ENCODE data around the gene SIM2.

Gene SIM2

DNA sequence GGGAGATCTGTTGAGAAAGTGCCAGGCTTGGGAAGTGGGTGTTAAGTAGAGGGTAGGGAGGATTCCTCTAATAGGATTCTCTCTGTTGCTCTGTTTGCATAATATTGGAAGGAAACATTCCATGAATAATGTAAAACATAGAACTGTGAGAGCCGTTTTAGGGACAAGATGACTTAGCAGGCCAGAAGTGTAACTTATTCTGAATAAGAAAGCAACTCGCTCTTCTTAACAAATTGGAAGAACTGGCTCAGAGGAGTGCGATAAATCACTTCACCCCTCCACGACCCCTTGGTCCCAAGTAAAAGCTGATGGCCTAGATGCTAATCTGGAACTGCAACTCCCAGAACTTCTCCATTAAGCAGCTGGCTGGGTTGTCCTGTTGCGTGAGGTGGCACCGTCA is 19.1 kb downstream of the SIM2 start:
- DNase-seq = no peak

DNA sequence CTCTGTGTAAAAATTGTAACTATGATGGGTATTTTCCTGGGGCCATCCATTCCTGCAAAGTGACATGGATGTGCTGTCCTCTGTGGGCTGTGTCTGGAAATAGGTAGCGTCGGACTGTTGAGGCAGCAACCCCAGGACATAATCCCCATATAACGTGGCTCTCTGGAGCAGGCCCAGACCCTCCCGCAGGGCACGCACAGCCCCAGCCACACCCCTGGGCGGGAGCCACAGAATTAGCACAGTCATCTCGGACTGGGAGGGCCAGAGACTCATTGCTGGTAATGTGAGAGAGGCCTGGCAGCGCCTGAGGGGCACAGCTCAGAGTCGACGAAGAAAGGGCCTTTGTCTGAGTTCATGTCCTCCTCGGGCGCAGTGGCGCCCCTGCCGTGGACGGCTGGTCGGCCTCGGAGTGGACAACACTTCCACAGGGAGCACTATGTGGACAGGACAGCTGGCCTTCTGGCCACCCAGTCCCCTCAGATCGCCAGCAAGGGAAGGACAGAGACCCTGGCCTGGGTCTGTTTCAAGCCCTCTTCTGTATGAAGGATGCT is 20.1 kb downstream of the SIM2 start:
- no peak for DNase-seq

DNA sequence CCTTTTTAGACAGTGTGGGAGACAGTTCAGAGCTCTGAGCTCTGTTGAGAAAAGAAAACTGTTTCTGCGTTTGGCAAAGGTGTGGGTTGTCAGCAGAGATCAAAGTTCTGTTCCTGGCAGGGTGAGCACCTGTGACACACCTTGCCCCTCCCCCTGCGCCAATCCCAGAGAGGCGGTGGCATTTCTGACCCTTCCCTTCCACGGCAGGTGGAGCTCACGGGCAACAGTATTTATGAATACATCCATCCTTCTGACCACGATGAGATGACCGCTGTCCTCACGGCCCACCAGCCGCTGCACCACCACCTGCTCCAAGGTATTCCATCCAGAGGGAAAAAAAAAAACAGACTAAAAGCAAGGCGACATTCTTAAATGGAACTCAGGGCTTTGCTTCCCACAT is 20.7 kb downstream of the SIM2 start:
- DNase-seq = no peak

DNA sequence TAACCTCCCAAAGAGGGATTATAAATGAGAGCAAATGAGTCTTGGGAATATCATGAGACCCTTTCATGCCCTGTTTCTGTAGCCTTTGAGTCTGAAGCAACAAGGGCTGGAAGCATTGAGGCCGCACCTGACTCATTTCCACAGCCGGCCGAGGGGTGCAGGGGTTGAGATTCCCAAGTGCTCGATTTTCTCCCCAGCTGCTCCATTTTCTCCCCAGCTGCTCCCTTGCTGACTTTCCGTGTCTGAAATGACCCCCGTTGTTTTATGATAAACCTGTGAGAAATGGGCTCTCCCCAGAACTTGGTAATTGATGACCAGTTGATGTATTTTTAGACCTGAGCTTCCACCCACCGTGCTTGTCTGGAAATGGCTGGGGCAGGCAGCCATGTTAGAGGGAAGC is 22.9 kb downstream of the SIM2 start:
- no peak for DNase-seq

DNA sequence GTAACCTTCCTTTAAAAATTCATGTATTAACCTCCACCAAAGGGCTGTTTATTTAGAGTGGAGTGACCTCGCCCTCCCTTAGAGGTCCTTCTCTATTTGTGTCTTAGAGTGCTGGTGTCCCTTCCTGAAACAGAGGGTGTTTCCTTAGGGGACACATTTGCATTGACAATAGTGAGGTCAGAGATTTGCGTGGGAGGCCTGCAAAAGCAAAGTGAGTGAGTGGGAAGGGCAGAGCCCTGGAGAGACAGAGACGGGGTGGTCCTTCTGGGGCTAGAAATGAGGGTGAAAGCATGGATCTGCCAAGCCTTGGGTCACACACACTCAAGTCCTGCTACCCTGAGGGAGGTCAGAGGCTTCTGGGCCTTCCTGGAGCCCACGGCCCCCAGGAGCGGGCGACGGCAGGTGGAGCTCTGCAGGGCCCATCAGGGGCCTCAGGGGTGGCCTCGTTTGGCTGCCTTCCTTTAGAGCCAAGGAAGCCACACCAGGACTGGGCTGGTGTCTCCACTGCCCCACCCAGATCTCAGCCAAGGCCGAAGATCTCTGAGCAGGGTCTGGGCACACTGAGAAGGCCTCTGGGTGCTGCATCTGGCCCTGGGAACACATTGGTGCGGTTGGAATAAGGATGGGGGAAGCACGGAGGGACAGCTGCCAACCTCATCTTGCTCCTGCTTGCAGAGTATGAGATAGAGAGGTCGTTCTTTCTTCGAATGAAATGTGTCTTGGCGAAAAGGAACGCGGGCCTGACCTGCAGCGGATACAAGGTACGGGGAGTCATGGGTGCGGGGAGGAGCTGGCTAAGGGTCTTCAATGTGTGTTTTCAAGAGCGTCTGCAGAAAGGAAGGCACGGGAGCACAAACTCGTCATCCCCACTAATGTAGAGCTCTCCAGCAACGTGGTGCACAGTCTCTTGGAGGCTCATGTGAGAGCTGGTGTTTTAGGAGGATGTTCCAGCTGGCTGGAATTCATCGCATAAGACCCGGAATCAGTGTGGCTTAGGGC is 23.8 kb downstream of the SIM2 start:
- no peak for DNase-seq

DNA sequence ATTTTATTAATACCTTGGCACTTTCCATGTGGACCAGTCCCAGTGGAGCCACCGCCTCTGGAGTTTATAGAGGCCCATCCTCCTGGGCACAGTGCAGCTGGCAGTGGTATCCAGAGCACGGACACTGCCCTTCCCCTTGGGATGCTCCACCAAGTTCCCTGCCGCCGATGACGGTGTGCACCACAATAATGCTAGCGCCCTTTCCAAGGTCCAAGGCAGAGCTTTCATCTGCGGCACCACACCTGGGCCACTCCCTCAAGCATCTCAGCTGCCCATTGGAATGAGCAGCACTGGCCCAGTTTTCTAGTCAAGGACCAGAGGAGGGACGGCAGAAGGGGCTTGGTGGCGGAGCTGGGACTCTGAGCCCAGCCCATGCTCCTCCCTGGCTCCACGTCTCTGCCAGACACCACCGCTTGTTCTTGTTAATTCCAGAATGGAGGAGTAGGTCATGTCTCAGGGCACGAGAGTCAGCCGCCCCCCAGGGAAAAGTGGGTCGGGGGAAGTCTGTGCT is 24.5 kb downstream of the SIM2 start:
- DNase-seq = no peak

DNA sequence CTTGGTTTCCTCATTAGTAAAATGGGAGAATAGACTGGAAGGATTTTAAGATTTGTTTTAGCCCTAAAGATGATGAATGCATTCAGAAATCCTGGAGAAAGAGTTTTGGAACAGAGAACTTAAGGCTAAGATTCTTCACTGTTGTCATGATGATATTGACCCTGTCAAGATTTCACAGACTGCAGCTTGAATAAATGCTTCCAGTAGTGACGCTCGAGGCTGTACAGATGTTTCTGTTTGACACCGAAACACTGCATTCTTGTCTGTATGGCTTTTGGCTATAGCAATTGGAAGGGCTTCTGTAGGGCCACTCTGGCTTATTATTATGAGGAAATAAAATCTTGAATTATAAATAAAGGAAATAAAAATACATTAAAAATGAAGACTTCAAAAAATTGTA is 25.7 kb downstream of the SIM2 start:
- no peak for DNase-seq

DNA sequence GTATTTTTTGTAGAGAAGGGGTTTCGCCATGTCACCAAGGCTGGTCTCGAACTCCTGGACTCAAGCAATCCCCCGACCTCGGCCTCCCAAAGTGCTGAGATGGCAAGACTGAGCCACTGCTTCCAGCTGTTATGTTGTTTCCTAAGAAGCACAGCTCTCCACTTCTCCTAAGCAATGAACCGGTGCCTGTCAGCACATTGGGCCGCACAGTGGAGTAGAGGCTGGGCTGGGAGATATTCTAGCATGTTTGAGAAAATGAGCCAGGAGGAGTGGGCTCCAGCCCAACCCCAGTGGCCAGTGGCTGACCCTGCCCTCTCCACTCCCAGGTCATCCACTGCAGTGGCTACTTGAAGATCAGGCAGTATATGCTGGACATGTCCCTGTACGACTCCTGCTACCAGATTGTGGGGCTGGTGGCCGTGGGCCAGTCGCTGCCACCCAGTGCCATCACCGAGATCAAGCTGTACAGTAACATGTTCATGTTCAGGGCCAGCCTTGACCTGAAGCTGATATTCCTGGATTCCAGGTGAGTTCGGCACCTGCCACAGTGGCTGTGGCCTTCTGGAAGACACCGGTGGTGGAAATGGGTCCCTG is 27.0 kb downstream of the SIM2 start:
- no peak for DNase-seq

DNA sequence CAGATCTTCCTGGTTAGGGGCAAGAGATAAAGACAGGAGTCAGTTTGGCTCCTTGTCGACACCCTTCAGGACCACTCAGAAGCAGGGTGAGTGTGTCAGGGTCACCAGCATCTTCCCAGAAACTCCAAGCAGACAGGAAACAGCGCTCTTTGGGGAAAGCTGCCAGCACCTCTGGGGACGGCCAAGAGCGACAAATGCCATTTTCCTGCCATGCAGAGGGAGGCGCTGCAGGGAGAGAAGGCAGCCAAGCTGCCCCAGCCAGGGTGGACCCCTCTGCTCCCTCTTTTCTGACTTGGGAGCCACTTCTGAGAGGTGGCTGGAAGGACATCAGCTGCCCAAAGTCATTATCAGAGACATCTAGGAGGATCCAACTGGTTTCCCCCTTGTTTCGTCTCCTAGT is 29.0 kb downstream of the SIM2 start:
- no peak for DNase-seq

DNA sequence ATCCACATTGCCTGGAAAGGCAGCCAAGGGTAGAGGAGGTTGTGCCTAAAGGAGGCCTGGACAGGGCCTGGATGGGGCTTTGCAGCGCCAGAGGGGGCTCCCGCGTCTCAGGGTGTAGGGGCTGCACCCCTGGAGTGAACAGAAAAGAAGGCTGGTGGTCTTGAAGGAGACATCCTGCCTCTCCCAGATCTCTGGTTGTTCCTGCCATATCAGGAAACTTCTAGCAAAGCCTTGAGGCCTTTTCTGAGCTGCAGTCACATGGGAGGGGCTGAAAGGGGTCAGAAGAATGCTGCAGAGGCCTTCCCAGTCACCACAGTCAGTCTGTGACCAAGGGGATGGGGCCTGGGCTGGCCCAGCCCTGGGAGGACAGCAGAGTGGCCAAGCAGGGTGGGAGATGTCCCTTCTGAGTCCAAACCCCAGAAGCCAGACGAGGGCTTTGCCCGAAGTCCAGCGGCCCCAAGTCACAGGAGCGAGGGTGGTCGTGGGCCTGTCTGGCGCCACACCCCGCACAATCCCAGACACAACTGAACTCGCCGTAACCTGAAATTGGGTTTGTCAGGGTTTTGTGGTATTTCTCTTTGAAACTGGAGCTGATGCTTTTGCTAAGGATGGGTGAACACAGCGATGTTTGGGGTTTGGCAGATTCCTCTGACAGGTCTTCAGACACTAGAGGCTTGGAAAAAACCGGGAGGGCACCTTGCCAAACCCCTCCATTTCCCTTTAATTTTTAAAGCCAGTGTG is 29.6 kb downstream of the SIM2 start:
- DNase-seq = no peak

DNA sequence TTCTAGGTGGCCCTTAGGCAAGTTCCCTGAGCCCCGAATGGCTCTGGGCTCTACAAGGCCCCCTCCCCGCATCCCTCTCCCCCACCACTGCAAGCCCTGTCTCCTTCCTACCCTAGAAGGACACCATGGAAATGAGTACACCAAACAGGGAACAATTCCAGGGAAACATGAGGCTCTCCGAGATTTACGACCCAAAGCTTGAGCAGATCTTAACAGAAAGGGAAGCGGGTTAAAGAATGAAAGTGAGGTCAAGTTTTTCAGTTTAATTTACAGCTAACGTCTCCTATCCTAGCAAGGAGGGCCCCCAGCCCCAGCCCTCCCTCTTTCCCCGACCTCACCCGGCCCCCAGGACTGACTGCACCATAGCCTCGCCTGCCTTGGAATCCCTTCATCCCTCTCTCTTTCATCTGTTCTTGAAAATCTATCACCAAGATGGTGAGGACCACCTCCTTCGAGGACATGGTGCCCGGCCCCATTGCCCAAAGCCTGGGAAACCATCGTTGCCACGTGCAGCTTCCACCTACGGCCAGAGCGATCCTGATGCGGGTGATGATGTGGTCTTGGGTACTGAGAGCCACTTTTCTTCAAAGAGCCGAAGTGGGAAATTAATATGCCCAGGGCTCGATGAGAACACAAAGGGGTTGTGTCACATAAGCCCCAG is 30.5 kb downstream of the SIM2 start:
- no peak for DNase-seq

DNA sequence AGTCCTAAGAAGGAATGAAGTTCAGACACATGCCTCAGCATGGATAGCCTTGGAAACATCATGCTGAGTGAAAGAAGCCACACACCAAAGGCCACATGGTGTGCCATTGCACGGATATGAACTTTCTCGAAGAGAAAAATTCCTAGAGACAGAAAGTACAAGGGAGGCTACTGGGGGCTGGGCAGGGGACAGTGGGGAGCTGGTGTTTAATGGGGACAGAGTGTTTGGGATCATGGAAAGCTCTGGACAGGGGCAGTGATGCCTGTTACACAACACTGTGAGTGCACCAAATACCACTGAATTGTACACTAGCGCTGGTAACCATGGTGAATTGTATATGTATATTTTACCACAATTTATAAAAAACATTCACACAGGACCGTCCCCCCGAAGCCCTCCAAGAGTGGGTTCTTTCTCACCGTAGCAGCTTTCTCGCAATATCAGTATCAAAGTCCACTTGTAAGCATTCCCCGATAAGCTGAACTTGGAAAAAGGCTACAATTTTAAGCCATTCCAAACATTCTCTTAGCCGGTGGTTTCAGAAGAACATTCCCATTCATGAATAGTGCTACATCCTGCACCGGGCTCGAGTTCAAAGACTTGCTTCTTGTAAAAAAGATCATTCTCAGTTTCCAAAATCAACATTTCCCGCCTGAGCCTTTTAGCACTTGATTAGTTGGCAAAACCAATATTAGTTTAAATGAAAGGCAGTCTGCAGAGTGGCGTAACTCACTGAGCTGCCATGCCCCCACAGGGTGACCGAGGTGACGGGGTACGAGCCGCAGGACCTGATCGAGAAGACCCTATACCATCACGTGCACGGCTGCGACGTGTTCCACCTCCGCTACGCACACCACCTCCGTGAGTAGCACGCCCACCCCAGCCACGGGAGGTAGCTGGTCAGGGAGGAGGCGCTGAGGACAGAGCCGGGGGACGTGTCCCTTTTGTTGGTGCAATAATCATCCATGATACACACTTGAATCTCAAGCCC is 31.7 kb downstream of the SIM2 start:
- DNase-seq = no peak

DNA sequence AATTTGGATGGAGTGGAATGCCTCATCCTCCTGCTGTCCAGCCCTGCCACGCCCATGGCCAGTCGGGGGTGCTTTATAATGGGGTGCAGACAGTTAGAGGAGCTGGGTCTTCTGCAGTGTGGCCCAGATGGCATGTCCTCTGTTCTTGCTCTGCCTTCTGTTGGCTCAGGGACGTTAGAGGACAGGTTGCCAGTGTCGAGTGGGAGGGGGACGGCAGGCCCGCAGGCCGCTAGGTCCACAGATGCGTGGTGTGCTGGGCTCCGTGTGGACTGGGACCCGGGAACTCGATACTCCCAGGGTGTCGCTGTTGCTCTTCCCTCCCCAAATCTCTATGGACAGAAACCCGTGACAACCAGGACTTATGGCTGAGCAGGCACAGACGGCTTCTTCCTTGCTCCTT is 33.3 kb downstream of the SIM2 start:
- no peak for DNase-seq

DNA sequence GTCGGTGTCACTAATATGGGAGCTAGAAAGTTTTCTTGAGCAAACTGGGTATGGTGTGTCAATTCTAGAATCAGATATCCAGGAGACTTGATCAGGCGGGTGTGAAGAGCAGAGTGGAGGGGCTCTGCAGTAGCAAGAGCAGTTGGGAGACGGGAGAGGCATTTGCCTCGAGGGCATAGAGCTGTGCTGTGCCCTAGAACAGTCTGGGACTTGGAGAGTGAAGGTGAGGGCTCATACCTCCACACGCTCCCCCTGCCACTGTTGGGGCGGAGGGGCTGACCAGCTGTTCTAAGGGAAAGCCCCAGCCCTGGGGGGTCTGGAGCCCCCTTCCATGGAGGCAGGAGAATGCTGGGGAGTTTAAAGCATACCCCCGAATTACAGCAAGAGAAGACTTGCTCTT is 33.8 kb downstream of the SIM2 start:
- DNase-seq = no peak

DNA sequence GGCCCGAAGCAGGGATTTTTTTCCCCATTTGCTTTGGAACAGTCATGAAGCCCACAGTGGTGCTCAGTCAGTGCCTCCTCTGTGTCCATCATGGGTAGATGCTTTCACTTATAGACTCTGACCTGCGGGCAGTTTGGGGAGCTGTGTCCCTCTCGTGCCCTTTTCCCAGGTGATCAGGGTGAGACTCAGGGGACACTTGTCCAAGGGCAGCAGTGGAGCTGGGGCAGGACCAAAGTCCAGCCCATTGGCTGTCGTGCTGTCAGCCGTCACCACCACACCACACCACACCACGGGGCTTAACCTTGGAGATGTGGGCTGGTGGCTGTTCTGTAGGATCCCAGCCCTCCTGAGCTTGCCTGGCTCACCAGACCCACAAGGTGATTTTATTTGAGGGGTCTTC is 34.9 kb downstream of the SIM2 start:
- DNase-seq = no peak

DNA sequence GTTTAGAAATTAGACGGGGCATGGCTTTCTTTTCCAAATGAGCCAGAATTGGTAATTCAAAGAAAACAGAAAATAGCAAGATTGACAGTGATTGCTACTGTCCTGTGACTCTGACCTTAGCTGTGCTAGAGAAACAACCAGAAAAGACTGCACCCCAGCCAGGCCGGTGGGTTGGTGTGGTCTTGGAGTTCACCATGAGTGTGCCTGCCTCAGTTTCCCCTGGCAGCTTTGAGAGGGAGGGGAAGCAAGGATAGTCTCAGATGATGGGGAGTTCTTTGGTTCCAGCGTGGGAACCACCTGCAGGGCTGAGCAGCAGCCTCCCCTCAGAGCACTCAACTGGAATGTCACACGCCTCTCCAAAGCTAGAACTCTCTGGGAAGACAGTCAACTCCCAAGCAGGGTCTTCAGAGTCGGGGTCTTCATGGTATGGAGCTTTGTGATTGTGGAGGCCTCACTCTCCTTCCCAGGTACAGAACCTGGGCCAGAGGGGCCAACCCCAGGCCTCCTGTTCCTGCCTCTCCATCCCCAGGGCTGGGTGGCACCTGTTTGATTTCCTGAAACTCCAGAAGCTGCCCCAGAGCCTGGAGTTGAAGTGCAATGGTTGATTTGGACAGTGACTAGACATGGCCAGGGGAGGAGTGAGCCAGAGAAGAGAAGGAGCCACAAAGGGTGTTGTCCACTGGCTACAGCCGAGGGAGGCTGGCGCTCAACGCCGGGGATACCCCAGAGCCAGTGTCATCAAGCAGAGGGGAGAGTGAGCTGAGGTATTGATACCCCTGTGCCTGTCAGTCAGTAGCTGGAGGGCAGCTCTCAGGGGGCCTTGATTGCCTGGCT is 35.7 kb downstream of the SIM2 start:
- DNase-seq = no peak

DNA sequence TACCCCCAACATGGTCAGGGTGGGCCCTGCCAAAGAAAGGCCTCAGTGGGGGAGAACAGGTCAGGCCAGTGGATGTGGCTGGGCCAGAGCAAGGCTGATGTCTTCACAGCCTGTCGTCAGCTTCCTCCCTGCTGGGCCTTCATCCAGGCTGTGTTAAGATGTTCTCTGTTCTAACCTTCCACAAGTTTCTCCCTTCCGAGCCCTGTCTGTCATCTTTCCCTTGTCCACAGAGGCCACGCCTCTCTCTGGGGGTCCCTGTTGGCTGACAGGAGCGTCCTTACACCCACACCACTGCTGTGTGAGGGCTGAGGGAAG is 36.2 kb downstream of the SIM2 start:
- DNase-seq = no peak

DNA sequence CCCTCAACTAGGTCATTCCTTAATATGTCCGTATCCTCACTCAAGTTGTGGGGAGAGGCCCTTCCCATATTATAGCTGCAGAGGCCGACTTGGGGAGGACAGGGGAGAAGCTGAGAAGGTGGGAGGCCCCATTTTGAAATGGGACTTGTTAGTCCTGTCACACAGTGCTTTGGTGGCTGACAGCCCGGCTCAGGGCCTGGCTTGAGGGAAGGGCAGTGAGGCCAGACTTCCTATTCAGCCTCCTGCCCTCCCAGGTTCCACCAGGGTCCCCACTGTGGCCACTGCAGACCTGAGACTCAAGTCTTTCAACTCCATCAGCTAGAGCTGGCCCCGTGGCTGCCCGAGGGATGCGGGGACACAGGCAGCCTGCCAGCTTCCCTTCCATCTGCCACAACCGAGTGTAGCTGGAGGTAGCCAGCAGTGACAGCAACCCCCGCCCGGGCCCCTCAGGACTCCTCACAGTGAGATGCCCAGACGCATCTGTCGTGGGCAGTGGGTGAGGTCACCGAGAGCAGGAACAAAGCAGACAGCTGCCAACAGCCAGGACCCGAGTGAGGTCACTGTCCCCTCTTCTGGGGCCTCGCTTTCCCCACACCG is 36.9 kb downstream of the SIM2 start:
- no peak for DNase-seq

DNA sequence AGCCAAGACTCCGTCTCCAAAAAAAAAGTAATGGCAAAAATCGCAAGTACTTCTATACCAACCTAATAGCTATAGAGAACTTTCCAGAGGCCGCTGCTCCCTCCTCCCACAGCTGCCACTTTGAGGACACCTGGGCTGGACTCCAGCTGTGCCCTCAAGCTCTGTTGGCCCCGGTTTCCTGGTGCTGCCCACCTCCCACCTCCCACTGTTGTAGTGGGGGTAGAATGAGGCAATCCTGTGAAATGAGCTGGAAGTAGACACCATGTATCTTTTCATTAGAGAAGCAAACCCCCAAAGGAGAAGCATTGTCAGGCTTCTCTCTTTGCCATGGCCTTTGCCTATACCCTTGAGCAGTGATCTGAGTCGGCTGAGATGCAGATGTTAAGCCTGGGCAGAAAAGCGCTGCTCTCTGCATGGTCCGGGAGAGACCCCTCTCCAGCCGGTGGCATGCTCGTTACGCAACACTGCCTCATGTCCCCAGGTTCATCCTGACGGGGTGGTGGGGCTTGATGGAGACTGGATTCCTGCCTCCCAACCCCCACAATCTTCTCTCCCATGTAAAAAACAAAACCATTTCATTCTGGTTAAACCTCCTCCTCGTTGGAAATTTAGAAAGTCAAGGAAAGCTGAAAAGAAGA is 39.7 kb downstream of the SIM2 start:
- no peak for DNase-seq

DNA sequence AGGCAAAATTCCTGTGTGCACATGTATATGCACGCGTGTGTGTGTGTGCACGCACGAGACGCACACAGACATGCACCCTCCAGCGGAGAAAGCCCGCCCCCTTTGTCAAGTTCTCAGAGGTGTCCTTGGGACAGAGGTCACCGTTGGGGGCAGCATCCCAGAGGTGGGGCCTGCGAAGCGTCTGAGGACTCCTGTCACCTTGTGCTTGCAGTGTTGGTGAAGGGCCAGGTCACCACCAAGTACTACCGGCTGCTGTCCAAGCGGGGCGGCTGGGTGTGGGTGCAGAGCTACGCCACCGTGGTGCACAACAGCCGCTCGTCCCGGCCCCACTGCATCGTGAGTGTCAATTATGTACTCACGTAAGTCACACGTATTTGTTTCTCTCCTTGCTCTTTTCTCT is 42.6 kb downstream of the SIM2 start:
- no peak for DNase-seq
